K562 (cell line): ENCODE data around the gene IL1RL2. TPM values are rescaled to one million over a fixed set of nuclear protein-coding genes. Genes with fewer than 3 reads are reported as not detected.

ENCODE experiments used
- ATAC-seq: fragments of 200-7000 bp; cut with Tn5 transposase; 3 replicates; pipeline ENCODE4 v1.9.1; 2020; ENCODE audit warnings: moderate library complexity
- BruUV-seq: library from RNA; stranded (reverse); fragments of 400-500 nt; replicated peaks from 2 replicates; lab custom pipeline; 2021; lab: Mats Ljungman, UMichigan
- CTCF ChIA-PET: fragments of 300-600 bp; formaldehyde crosslinking; extraction: SDS; loops from one replicate; lab custom pipeline; 2021; ENCODE audit warnings: low intra/inter-chr PET ratio; lab: Yijun Ruan, JAX
- POLR2A ChIA-PET: fragments of 300-600, 350-650 bp; sonication (Branson Sonifier 250); formaldehyde crosslinking; extraction: SDS; loops from one replicate; lab custom pipeline; 2021; ENCODE audit warnings: antibody characterized with exemption, inconsistent platforms; lab: Yijun Ruan, JAX
- DNase-seq, 4 experiments: peaks; one replicate each; pipeline versions ENCODE4 v3.0.0 to v3.0.0-alpha.2; 2011 to 2018; ENCODE audit warnings: low spot score in 3 of 4, mixed read lengths in 3 of 4; ENCODE audit errors: extremely low read depth in 1 of 4
- FAIRE-seq: peaks from 2 replicates; lab custom pipeline; 2011; peaks lifted over from hg19 to GRCh38; lab: Jason Lieb, UNC
- H2AFZ ChIP-seq: 2 replicates; pipeline ENCODE4 v1.6.0; 2011; ENCODE audit warnings: low read depth, low read length, control low read depth, inconsistent platforms
- H3K27ac ChIP-seq: fragments of 200-600 bp; 3 replicates; pipeline ENCODE4 v1.8.0; 2011; ENCODE audit warnings: low read depth, mild to moderate bottlenecking, control low read depth, inconsistent platforms, low read length, moderate library complexity, mixed read lengths; ENCODE audit errors: extremely low read depth
- H3K27me3 ChIP-seq, 2 experiments: fragments of 300-600 bp in 1 of 2; 2 replicates in 1 of 2; 3 replicates in 1 of 2; pipeline versions ENCODE4 v1.6.0 to v1.8.0; 2011; ENCODE audit warnings: inconsistent platforms in 2 of 2, low read length in 2 of 2, mild to moderate bottlenecking in 1 of 2, mixed read lengths in 1 of 2, moderate library complexity in 1 of 2; ENCODE audit not compliant: control insufficient read depth in 2 of 2, insufficient read depth in 2 of 2
- H3K36me3 ChIP-seq: fragments of 300-600 bp; 3 replicates; pipeline ENCODE4 v1.8.0; 2011; ENCODE audit warnings: mild to moderate bottlenecking, low read length, inconsistent platforms; ENCODE audit not compliant: control insufficient read depth, insufficient read depth
- H3K4me1 ChIP-seq, 2 experiments: fragments of 200-600 bp in 1 of 2; replicated peaks in 1 of 2; 2 replicates in 1 of 2; 3 replicates in 1 of 2; pipeline versions ENCODE4 v1.5.1 to v1.8.0; 2011; ENCODE audit warnings: inconsistent platforms in 2 of 2, low read length in 2 of 2, mild to moderate bottlenecking in 1 of 2, mixed read lengths in 1 of 2, moderate library complexity in 1 of 2; ENCODE audit not compliant: control insufficient read depth in 2 of 2, insufficient read depth in 2 of 2
- H3K4me2 ChIP-seq: 2 replicates; pipeline ENCODE4 v1.6.1; 2011; ENCODE audit warnings: low read length, control low read depth, inconsistent platforms, mixed read lengths; ENCODE audit not compliant: insufficient read depth
- H3K4me3 ChIP-seq: fragments of 200-600 bp; sonication (generic), shearing (Covaris generic); 2 replicates; pipeline ENCODE4 v1.5.1; 2016; ENCODE audit warnings: control low read depth, inconsistent platforms
- H3K79me2 ChIP-seq: fragments of 200-600 bp; 3 replicates; pipeline ENCODE4 v1.8.0; 2011; ENCODE audit warnings: low read length, inconsistent platforms; ENCODE audit not compliant: control insufficient read depth, insufficient read depth
- H3K9ac ChIP-seq, 2 experiments: 2 replicates each; pipeline versions ENCODE4 v1.6.0 to v1.6.1; 2011; ENCODE audit warnings: low read depth in 2 of 2, low read length in 2 of 2, control low read depth in 1 of 2, inconsistent platforms in 1 of 2, mild to moderate bottlenecking in 1 of 2, mixed read lengths in 1 of 2; ENCODE audit not compliant: insufficient read depth in 1 of 2
- H3K9me1 ChIP-seq: one replicate; pipeline ENCODE4 v1.6.0; 2011; ENCODE audit warnings: inconsistent platforms, mild to moderate bottlenecking, low read length, moderate library complexity; ENCODE audit not compliant: control insufficient read depth, insufficient read depth
- H3K9me3 ChIP-seq: replicated peaks from 2 replicates; pipeline ENCODE4 v1.5.1; 2011; ENCODE audit warnings: low read depth, low read length, inconsistent platforms; ENCODE audit not compliant: control insufficient read depth, insufficient read depth
- H4K20me1 ChIP-seq: replicated peaks from 2 replicates; pipeline ENCODE4 v1.6.1; 2011; ENCODE audit warnings: low read length, inconsistent platforms, mixed read lengths; ENCODE audit not compliant: control insufficient read depth, insufficient read depth
- CEBPG ChIP-seq, 3 experiments: fragments of 200-800 bp in 1 of 3; sonication (Bioruptor generic) in 1 of 3; sonication (generic) in 1 of 3; formaldehyde crosslinking in 1 of 3; IDR thresholded peaks in 2 of 3; conservative IDR thresholded peaks in 1 of 3; 2 replicates each; pipeline versions ENCODE4 v1.6.1 to v1.8.0; 2016 to 2022; ENCODE audit warnings: missing compliant biosample characterization in 2 of 3, missing genetic modification characterization in 2 of 3, mild to moderate bottlenecking in 1 of 3, missing genetic modification reagents in 1 of 3
- GATAD2B ChIP-seq: fragments of 450-650 bp; IDR thresholded peaks from 2 replicates; pipeline ENCODE4 v1.6.1; 2017; ENCODE audit warnings: mild to moderate bottlenecking, borderline replicate concordance
- WGBS: fragments of 100-300 bp; shearing (Covaris generic); methylation state at CpG from one replicate; pipeline ENCODE4 v1.1.6; 2016; ENCODE audit warnings: low coverage, mixed read lengths; ENCODE audit not compliant: insufficient coverage; ENCODE audit errors: missing lambda C conversion rate; 5-methylcytosine and 5-hydroxymethylcytosine counted together
- in situ Hi-C: fragments of 300-500 bp; cut with MboI; formaldehyde crosslinking; loops from 4 replicates; pipeline ENCODE4 v1.15.0; 2018; ENCODE audit warnings: inconsistent platforms, mixed read lengths
- intact Hi-C: fragments of 100-400 bp; cut with micrococcal nuclease; formaldehyde crosslinking; loops from 2 replicates; pipeline ENCODE4 v1.14.2; 2022
- polyA plus RNA-seq, 8 experiments: library from polyadenylated mRNA; depleted of rRNA in 4 of 8; stranded (reverse) in 5 of 8; unstranded in 3 of 8; fragments of >200 nt; fragmentation: Nextera tagmentation in 2 of 8; fragmentation: Illumina TruSeq in 1 of 8; extraction: Ambion mirVana in 2 of 8; extraction: Trizol in 1 of 8; gene quantifications; 2 replicates each; pipeline versions ENCODE4 v1.2.1 to v1.2.3, GENCODE V29; 2011 to 2014; ENCODE audit warnings: inconsistent platforms in 1 of 8, missing spikeins in 1 of 8
- total RNA-seq, 7 experiments: library from RNA; depleted of rRNA in 6 of 7; stranded (reverse); fragments of >200 nt in 6 of 7; fragmentation: Illumina TruSeq in 2 of 7; extraction: Trizol in 2 of 7; gene quantifications; 2 replicates each; pipeline versions ENCODE4 v1.2.1 to v1.2.3, GENCODE V29; 2011 to 2021; ENCODE audit warnings: low replicate concordance in 1 of 7

Gene IL1RL2
- total and polyA plus RNA-seq, 9 of the 15 experiments (the other 6 are each of a cell fraction or from before 2014, with no cell fraction given): not detected

- no peak for ATAC-seq
- Histone ChIP-seq H2AFZ (no peak overlapping the region), H3K4me2 (no peak overlapping the region), H3K36me3 (no peaks in the 10 kb centered on the region), H3K27me3 (peaks cover 0 to 11% of the 10 kb centered on the region in 2 experiments; a peak in 1 of 5 replicates), H3K9ac (no peak overlapping the region), H3K27ac (no peak overlapping the region), H3K4me3 (no peak overlapping the region), H3K9me3 (no peaks in the 10 kb centered on the region), H4K20me1 (no peaks in the 10 kb centered on the region), H3K79me2 (no peaks in the 10 kb centered on the region), H3K4me1 (peaks cover 0 to 7% of the 10 kb centered on the region in 2 experiments; a peak in 3 of 5 replicates), H3K9me1 (no peaks in the 10 kb centered on the region)
- in situ Hi-C loops: loop anchor here (5.0 kb wide), 1 partner anchor 111 kb away; no protein-coding TSS in a partner anchor
- no peak for FAIRE-seq
- intact Hi-C loops: loop anchor here (5.0 kb wide), 3 partner anchors 54 to 174 kb away; partner anchors contain the start of gene IL1RL2
- BruUV-seq: no TSS peak
- WGBS: 31% methylated on average over 6 of the region's 6 CpGs
- TF ChIP-seq CEBPG (CRISPR knock-in tag; IDR thresholded peaks at IDR 0.05) (no peak), CEBPG (tag; conservative IDR thresholded peaks at IDR 0.05 in 1 of 2, IDR thresholded peaks at IDR 0.05 in 1 of 2) (peak in 1 of 2 experiments; percentile 46; a peak in 1 of 4 replicates), GATAD2B (no peak)
- ChIA-PET POLR2A (interaction anchor here (0.7 kb wide), 1 partner anchor 359 kb away, joined by 4 read pairs; no protein-coding TSS in a partner anchor), CTCF (interaction anchor here (0.6 to 2.7 kb wide), 4 partner anchors 113 to 236 kb away, joined by 3 to 25 read pairs (median 10); partner anchors contain the start of gene IL18R1)
- no peak for DNase-seq
Measured at GRCh38 chr2:102241616-102242305, 54.9 kb downstream of the IL1RL2 start.
